Subcutaneous adipose tissue (tissue), 4 donors: ENCODE measurements around the gene CHAF1A. TPM values are rescaled to one million over a fixed set of nuclear protein-coding genes. Genes with fewer than 3 reads are reported as not detected.

Experiments
- total RNA-seq, 4 donors: library from RNA; depleted of rRNA; stranded (reverse); fragments of >200 nt; gene quantifications; one replicate each; pipeline ENCODE4 v1.1.0, GENCODE V29; 2016
- TF ChIP-seq, protein P1 (sequence below): fragments of 450-650 bp; IDR thresholded peaks from one replicate; pipeline ENCODE4 v1.5.1; 2016; ENCODE audit warnings: low read depth, mild to moderate bottlenecking, control low read depth, antibody characterized with exemption, moderate library complexity

Gene CHAF1A
- total RNA-seq, 4 donors from 2014 or later = 4.8 to 13.0 (median 6.3) TPM

DNA sequence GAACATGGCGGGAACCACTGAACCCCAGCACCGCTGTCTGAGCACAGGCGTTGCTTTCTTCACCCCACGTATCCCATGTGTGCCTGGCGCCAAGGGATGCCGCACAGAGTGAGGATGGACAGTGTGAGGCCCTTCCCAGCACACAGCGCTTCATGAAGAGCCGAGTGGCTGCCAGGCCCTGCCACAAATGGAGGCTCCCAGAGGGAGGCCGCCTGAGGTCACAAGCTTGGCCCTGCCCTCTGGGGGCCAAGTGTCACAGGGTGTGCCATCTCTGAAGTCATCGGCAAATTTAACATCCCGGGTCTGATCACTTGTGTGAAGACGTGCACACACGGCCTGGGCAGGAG is 34.7 kb upstream of the CHAF1A start:
- TF ChIP-seq, protein P1, sequence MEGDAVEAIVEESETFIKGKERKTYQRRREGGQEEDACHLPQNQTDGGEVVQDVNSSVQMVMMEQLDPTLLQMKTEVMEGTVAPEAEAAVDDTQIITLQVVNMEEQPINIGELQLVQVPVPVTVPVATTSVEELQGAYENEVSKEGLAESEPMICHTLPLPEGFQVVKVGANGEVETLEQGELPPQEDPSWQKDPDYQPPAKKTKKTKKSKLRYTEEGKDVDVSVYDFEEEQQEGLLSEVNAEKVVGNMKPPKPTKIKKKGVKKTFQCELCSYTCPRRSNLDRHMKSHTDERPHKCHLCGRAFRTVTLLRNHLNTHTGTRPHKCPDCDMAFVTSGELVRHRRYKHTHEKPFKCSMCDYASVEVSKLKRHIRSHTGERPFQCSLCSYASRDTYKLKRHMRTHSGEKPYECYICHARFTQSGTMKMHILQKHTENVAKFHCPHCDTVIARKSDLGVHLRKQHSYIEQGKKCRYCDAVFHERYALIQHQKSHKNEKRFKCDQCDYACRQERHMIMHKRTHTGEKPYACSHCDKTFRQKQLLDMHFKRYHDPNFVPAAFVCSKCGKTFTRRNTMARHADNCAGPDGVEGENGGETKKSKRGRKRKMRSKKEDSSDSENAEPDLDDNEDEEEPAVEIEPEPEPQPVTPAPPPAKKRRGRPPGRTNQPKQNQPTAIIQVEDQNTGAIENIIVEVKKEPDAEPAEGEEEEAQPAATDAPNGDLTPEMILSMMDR = no peak

DNA sequence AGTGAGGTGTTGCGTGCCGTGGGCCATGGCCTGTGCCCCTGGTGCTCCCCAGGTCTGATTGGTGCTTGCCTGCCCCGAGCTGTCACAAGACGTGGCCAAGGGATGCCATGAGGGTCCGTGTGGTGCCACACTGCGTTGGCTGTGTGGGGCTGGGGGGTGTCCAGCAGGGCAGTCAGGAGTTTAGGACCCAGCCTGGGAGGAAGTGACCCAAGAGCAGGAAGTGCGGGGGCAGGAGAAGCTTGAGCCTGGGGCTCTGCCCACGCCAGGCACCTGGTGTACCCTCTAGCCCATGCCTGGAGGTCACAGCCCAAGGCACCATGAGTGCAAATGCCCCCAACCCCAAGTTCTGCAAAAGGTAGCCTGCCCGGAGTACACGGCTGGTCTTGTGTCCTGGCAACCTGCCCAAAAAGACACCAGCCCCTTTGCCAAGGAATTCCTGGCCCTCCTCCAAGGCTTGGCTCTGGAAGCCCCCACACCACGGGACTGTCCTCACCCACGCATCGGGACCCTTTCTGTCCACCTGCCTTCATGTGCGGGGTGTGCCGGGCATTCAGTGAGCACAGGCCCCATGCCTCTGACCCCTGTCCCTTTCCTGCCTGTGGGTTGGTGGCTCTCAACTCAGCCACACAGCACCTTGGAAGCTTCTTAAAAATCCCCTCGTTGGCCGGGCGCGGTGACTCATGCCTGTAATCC is 34.2 kb upstream of the CHAF1A start:
- TF ChIP-seq, protein P1 = no peak

DNA sequence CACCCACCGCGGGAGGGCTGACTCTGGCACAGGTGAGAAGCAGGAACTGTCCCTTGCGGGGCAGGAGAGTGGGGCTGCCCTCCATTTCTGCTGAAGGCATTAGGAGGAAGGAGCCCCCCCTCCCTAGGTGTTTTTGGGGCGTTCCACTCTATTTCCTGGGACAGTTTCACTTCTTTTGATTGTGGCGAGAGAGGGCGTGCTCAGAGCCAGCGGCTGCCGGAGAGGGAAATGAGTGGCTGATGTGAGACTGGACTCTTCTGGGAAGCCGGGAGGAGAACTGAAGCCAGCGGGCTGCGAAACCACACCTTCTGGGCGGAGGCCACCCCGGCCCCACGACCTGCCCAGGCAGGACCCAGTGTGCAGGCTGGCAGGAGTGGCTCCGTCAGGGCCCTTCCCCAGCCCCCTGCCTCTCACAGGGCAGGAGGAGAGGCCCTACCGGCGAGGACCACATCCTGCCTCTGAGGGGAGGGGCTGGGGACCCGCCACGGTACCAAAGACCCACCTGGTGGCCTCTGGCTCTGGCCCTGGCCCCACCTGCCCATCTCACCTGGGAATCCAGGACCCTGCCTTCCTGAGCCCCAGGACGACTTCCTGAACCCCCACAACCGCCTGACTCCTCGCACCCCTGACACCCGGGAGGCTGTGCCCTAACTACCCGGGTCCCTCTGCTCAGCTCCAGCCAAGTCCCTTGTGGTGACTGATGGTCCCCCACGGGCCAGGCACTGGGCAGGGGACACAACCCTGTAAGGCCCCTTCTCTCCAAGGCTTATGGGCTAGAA is 33.1 kb upstream of the CHAF1A start:
- TF ChIP-seq, protein P1 = no peak

DNA sequence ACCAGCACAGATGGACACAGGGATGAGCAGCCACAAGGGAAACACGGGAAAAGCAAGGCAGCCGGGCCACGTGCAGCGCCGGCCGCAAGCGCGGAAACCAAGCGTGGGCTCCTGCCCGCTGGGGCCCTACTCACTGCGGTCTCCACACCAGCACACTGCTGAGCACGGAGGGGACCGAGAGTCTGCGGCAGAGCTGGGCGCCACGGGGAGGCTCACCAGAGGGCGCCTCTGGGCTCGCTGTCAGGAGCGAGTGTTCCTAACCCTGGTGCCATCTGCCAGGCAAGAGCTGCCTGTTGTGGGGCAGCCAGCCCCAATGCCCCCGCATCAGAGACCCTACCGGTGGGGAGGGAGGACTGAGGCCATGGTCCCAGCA is 32.6 kb upstream of the CHAF1A start:
- TF ChIP-seq, protein P1 = no peak

DNA sequence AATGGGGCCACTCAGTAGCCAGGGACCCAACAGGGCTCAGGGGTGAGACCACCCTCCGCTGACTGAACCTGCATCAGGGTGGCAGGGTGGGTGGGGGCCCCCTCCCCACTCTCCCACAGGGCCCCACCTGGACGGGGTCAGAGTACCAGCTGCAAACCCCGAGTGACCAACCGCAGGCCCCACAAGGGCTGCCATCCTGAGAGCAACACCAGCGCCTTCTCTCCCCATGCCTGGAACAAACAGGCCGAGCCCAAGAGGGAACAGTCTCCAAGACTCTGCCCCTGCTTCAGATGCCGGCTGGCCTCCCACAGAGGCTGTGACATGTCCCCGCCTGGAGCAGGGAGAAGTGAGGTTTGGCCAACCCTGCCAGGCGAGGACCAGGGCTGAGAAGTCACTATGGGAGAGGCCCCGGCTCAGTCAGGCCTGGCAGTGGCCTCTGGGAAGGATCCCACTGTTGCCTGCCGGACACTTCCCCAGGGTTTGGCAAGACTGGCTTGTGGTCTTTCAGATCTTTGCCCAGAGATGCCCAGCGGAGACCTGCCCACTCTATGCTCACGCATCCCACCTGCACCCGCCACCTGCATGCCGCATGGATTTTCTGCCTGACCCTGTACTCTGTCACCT is 31.9 kb upstream of the CHAF1A start:
- TF ChIP-seq, protein P1 = no peak

DNA sequence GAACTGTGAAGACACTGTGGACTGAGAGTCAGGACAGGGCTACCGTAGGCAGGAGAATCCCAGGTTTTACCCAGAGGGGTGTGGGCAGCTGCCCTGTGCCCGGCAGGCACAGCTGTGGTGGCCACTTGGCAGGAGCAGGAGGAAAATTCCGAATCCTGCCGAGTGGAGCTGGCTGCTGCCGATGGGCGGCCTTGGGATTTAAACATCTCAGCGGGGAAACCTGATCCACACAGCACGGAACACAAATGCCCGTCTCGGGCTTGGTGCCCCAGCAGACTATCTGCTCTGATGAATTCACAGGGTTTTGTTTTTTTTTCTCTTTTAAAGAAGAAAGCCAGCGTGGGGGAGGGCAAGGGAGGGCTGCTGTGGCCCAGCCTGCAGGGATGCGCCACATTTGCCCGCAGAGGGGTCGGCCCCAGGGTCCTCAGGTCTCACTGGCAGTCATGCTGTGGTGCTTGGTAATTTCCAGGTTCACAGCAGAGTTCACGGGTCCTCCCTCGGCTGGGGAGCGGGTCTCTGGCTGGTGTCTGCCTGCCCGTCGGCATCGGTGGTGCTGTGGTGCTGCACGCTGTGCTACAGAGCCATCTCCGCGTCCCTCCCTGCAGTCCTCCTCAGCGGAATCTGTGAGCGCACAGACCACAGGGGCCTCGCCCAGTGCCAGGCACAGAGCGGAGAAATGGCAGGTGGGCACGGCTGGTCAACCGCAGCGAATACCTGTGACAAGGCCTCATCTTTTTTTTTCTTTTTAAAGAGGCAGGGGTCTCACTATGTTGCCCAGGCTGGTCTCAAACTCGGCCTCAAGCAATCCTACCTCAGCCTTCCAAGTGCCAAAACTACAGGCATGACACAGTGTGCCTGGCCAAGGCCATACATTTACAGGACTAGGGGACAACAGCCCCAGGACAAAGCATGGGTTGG is 30.9 kb upstream of the CHAF1A start:
- TF ChIP-seq, protein P1 = no peak
